Activated naive CD4-positive, alpha-beta T cell treated with anti-CD3 and anti-CD28 coated beads, Interleukin-2, amount 50 U/mL, for 24 hours (primary cell): Measurements from ENCODE around the gene STOML1.

Experiments used
- H3K27ac Mint-ChIP-seq: one replicate; pipeline ENCODE4 v1.8.0; 2021; ENCODE audit warnings: mild to moderate bottlenecking, mixed read lengths
- H3K27me3 Mint-ChIP-seq: one replicate; pipeline ENCODE4 v1.8.0; 2021; ENCODE audit warnings: mixed read lengths
- H3K36me3 Mint-ChIP-seq: one replicate; pipeline ENCODE4 v1.8.0; 2021; ENCODE audit warnings: mixed read lengths
- H3K4me1 Mint-ChIP-seq: one replicate; pipeline ENCODE4 v1.8.0; 2021; ENCODE audit warnings: mixed read lengths
- H3K4me3 Mint-ChIP-seq: one replicate; pipeline ENCODE4 v1.8.0; 2021; ENCODE audit warnings: mild to moderate bottlenecking, mixed read lengths
- H3K9me3 Mint-ChIP-seq: one replicate; pipeline ENCODE4 v1.8.0; 2021; ENCODE audit warnings: mixed read lengths

STOML1 gene

DNA sequence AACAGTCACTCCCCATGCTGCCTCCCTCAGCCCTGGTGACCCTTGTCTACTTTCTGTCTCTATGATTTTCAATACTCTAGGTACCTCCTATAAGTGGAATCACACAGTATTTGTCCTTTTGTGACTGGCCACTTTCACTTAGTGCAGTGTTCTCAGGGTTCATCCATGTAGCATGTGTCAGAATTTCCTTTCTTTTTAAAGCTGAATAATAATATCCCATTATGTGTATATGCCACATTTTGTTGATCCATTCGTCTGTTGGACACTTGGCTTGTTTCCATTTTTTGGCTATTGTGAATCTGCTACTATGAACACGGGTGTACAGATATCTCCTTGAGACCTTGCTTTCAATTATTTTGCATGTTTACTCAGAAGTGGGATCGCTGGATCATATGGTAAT, 36.6 kb upstream of the STOML1 start:
- Mint-ChIP-seq H3K36me3 (no peaks in the 10 kb centered on the region), H3K27ac (no peak overlapping the region), H3K27me3 (no peaks in the 10 kb centered on the region), H3K4me1 (no peaks in the 10 kb centered on the region), H3K9me3 (no peaks in the 10 kb centered on the region), H3K4me3 (no peak overlapping the region)

DNA sequence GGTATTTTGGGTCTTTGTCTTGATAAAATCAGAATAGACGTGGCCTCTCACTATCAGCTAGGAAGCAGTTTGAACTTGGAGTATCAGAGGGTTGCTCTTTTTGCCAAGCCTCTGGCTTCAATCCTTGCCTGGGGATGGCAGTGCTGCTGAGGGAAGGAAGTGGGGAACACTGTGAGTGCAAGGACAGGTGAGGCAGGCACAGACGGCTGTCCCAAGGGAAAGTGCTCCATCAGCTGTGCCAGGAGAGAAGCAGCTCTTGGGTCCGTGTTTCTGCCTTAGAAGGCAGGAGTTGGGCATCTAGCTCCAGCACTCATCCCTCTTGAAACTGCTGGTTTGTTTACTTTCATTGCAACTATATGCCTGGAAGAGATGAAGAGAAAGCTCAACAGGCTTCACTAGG, 35.6 kb upstream of the STOML1 start:
- Mint-ChIP-seq H3K27me3 (no peaks in the 10 kb centered on the region), H3K36me3 (peaks cover 2% of the 10 kb centered on the region), H3K4me1 (no peaks in the 10 kb centered on the region), H3K9me3 (no peaks in the 10 kb centered on the region), H3K4me3 (no peak overlapping the region), H3K27ac (no peak overlapping the region)

DNA sequence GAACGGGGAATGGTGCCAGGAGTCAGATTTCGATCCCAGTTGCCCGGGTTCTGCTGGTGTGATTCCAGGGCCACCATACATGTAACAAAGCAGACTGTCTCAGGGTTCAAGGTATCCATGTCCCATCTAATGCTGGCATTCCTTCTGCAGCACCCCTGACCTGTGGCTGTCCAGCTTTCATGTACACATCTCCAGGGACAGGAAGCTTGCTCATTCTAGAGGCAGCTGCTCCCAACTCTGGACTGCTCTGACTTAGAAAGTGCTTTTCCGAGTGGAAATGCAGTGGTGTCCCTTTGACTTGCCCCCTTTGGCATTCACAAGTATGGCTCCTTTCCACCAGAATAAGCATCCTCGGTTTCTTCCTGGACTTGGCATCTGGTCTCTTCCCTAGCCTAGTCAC, 33.3 kb upstream of the STOML1 start:
- Mint-ChIP-seq H3K9me3 (no peaks in the 10 kb centered on the region), H3K36me3 (peaks cover 6% of the 10 kb centered on the region), H3K27ac (no peak overlapping the region), H3K4me1 (no peaks in the 10 kb centered on the region), H3K27me3 (no peaks in the 10 kb centered on the region), H3K4me3 (no peak overlapping the region)

DNA sequence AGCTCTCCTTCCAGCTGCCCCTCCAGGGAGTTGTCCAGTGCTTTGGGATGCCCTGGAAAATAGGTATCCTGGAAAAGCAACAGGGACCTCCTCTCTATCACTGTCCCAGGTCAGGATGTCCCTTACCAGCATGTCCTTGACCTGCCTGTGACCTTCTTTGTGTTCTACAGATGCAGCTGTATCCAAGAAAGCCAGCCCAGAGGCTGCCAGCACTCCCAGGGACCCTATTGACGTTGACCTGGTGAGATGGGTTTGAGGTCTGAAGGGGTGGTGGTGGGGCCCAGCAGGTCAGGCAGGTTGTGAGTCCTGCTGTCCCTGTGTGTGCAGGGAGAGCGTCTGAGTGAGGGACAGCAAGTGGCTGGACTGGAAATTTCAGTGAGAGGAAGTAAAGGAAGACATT, 32.6 kb upstream of the STOML1 start:
- H3K27ac Mint-ChIP-seq, result no peak overlapping the region
- no peaks in the 10 kb centered on the region for H3K9me3 Mint-ChIP-seq
- H3K27me3 Mint-ChIP-seq, result no peaks in the 10 kb centered on the region
- H3K4me3 Mint-ChIP-seq, result no peak overlapping the region
- peaks cover 3% of the 10 kb centered on the region for H3K4me1 Mint-ChIP-seq
- peaks cover 6% of the 10 kb centered on the region for H3K36me3 Mint-ChIP-seq

DNA sequence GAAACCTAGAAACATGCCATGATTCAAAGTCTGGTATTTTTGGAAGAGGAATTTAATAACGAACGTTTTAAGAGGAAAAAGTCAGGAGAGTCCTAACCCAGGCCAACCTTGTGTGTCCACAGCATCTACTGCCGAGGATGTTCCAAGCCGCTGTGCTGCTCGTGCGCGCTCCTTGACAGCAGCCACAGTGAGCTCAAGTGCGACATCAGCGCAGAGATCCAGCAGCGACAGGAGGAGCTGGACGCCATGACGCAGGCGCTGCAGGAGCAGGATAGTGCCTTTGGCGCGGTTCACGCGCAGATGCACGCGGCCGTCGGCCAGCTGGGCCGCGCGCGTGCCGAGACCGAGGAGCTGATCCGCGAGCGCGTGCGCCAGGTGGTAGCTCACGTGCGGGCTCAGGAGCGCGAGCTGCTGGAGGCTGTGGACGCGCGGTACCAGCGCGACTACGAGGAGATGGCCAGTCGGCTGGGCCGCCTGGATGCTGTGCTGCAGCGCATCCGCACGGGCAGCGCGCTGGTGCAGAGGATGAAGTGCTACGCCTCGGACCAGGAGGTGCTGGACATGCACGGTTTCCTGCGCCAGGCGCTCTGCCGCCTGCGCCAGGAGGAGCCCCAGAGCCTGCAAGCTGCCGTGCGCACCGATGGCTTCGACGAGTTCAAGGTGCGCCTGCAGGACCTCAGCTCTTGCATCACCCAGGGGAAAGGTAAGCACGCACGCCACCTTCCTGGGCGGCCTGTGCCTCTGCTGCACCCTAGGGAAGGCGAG, 30.8 kb upstream of the STOML1 start:
- H3K4me3 Mint-ChIP-seq, result no peak overlapping the region
- H3K36me3 Mint-ChIP-seq, result peaks cover 6% of the 10 kb centered on the region
- H3K27ac Mint-ChIP-seq, result no peak overlapping the region
- peaks cover 5% of the 10 kb centered on the region for H3K4me1 Mint-ChIP-seq
- no peaks in the 10 kb centered on the region for H3K9me3 Mint-ChIP-seq
- H3K27me3 Mint-ChIP-seq, result no peaks in the 10 kb centered on the region

DNA sequence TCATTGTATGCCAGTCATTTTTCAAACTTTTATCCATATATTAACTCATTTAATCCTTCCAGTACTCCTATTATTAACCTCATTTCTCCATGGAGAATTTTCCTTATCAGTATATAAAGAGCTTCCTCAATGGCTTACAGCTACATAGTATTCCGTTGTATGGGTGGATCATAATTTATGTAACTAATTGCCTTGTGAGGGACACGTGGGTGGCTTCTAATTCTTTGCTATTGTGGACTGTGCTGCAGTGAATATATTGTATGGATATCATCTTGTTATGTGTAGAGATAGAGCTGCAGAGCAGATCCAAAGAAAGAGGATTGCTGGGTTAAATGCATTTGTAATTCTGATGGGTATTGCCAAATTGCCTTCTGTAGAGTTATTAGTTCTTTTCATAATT, 27.6 kb upstream of the STOML1 start:
- no peaks in the 10 kb centered on the region for H3K9me3 Mint-ChIP-seq
- no peaks in the 10 kb centered on the region for H3K27me3 Mint-ChIP-seq
- peaks cover 9% of the 10 kb centered on the region for H3K36me3 Mint-ChIP-seq
- no peak overlapping the region for H3K4me3 Mint-ChIP-seq
- peaks cover 19% of the 10 kb centered on the region for H3K4me1 Mint-ChIP-seq
- H3K27ac Mint-ChIP-seq, result peak overlapping the region; percentile 23

DNA sequence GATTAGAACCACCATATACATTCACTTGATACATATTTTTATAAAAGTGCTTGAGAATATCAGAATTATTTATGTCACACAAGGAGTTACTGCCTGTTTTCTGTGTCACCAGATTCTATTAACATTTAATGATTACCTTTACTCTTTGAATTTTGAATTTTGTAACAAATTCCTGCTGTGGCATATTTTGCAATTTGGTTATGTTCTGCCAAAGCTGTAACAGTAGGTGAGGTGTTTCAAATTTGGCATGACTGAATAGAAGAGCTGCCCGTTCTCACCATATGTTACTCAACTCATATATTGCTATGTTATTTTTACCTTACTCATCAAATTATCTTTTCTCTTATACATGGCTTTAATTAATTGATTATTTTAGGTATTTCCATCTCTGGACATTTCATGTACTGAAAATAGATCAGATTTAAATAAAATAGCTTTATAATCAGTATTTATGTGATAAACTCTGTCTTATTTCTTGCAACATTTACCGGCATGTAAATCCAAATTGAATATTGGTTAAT, 21.3 kb upstream of the STOML1 start:
- H3K4me3 Mint-ChIP-seq, result no peak overlapping the region
- peaks cover 45% of the 10 kb centered on the region for H3K4me1 Mint-ChIP-seq
- no peaks in the 10 kb centered on the region for H3K9me3 Mint-ChIP-seq
- no peaks in the 10 kb centered on the region for H3K27me3 Mint-ChIP-seq
- H3K36me3 Mint-ChIP-seq, result peaks cover 14% of the 10 kb centered on the region
- no peak overlapping the region for H3K27ac Mint-ChIP-seq

DNA sequence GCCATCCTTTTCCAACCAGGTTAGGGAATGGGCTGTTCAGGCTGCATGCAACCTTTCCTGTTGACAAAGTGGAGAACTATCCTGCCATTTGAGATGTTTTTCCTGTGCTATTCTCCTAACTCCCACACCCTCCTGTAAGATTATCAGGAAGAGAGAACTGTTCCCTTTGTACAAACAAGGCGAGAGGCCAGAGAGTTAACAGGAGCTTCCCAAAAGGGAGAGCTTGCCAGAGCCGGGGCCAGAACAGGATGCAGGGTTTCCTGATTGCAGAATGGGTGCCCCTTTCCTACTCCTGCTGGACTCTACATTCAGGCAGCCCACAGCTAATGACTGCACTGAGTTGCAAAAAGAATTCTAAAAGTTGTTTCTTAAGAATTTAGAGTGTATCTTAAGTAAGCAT, 19.5 kb upstream of the STOML1 start:
- no peak overlapping the region for H3K4me3 Mint-ChIP-seq
- H3K9me3 Mint-ChIP-seq, result no peaks in the 10 kb centered on the region
- peaks cover 16% of the 10 kb centered on the region for H3K36me3 Mint-ChIP-seq
- H3K27me3 Mint-ChIP-seq, result no peaks in the 10 kb centered on the region
- no peak overlapping the region for H3K27ac Mint-ChIP-seq
- peaks cover 62% of the 10 kb centered on the region for H3K4me1 Mint-ChIP-seq

DNA sequence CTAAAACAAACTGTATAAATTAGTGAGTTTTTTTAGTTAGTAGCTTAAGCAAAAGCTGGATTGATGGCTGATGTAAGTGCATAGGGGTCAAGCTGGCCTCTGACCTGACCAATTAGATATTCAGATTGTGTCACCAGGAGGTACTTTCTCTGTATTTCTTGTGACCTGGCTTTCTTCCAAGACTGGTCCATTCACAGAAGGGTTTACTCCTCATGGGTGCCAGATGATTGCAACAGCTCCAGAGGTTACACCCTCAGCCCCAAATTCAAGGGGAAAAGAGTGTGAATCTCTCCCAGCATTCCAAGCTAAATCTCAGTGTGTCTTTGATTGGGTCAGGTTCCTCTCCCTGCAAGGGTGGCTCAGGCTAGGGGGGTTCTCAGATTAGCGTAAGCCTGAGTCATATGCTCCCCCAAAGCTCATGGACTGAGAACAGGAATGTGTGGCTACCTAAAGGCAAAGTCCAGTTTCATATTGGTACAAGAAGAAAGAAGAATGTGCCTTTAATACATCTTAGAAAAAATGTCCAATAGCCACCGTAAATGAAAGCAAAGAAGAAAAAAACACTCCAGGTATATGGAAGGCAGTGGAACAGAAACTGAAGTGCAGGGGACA, 18.9 kb upstream of the STOML1 start:
- peaks cover 20% of the 10 kb centered on the region for H3K36me3 Mint-ChIP-seq
- no peak overlapping the region for H3K4me3 Mint-ChIP-seq
- peaks cover 65% of the 10 kb centered on the region for H3K4me1 Mint-ChIP-seq
- no peak overlapping the region for H3K27ac Mint-ChIP-seq
- H3K27me3 Mint-ChIP-seq, result no peaks in the 10 kb centered on the region
- no peaks in the 10 kb centered on the region for H3K9me3 Mint-ChIP-seq

DNA sequence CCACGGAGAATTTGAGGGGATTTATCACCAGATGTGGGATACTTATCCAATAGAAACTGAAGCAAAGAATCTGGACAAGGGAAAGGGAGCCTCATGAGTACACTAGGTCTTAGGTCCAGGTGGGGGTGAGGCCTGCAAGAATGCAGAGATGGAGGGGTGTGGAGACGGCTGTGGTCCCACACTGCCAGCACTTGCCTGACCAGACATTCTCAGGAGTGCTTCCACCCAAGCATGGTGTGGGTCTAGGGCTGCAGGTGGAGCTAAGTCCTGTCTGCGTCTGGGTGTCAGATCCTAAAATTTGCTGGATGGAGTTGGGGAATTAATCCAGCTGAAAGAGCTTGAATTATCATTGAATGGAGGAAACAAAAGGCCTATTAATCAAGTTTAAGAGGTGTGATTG, 16.8 kb upstream of the STOML1 start:
- Mint-ChIP-seq H3K27me3 (no peaks in the 10 kb centered on the region), H3K36me3 (peaks cover 22% of the 10 kb centered on the region), H3K9me3 (no peaks in the 10 kb centered on the region), H3K27ac (peak overlapping the region; percentile 17), H3K4me3 (peak overlapping the region; percentile 26), H3K4me1 (peaks cover 58% of the 10 kb centered on the region)

DNA sequence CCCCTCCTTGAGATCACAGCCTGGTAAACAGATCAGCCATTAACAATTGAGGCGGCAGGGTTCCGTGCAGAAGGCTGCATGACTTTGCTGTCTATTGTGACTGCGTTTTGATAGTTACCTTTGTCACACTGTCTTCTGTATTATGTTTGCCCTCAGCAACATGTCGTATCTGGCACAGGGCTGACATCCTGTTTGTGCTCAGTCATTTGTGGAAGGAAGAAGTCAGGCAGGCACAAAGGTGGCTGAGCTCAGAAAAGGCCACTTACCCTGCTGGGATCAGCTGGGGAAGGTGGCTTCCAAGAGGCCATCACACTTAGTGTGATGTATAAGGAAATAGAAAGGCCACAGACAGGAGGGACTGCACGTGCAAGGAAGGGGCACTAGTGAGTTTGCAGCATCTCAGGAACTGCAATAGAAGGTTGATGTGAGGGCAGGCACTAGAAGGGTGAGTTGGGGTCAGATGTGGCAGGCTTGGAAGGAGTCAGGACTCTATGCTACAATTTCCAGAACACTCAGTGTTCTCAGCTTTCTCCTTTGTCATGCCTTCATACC, 15.8 kb upstream of the STOML1 start:
- peaks cover 60% of the 10 kb centered on the region for H3K4me1 Mint-ChIP-seq
- no peaks in the 10 kb centered on the region for H3K27me3 Mint-ChIP-seq
- H3K27ac Mint-ChIP-seq, result peak overlapping the region; percentile 92
- peaks cover 25% of the 10 kb centered on the region for H3K36me3 Mint-ChIP-seq
- H3K4me3 Mint-ChIP-seq, result peak overlapping the region; percentile 69
- H3K9me3 Mint-ChIP-seq, result peaks cover 5% of the 10 kb centered on the region

DNA sequence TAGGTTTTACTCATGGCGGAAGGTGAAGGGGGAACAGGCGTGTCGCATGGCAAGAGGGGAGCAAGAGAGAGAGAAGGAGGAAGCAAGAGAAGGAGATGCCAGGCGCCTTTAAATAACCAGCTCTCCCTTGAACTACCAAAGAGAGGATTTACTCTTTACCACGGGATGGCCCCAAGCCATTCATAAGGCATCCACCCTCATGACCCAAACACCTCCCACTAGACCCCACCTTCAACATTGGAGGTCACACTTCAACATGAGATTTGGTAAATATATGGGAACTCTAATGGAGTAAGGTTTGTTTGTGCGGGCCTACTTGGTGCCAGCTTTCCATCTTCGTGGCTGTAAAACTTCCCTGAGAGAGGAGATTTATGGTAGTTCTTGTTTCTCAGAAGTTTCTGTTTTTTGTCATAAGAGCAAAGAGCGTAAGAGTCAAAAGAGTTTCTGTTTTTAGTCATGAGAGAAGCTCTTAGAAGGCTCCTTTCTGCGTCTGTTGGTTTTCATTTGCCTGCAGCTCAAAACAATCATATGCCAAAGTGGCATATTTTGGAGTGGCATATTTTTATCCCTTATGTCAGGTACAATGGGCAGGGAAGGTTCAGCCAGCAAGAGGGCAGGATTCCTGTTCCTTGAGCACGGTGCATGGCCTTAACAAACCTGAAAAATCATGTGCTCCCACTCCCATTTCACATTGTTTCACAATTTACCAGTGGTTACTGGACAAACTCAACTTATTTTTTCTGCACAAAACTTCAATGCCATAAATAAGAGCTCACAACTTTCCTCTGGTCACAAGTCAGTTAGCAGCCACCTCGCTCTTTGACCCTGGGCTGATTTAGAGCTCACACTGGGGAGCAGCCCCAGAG, 14.9 kb upstream of the STOML1 start:
- peaks cover 5% of the 10 kb centered on the region for H3K9me3 Mint-ChIP-seq
- H3K4me1 Mint-ChIP-seq, result peaks cover 60% of the 10 kb centered on the region
- H3K27me3 Mint-ChIP-seq, result no peaks in the 10 kb centered on the region
- H3K36me3 Mint-ChIP-seq, result peaks cover 23% of the 10 kb centered on the region
- H3K27ac Mint-ChIP-seq, result peak overlapping the region; percentile 92
- peak overlapping the region; percentile 69 for H3K4me3 Mint-ChIP-seq

DNA sequence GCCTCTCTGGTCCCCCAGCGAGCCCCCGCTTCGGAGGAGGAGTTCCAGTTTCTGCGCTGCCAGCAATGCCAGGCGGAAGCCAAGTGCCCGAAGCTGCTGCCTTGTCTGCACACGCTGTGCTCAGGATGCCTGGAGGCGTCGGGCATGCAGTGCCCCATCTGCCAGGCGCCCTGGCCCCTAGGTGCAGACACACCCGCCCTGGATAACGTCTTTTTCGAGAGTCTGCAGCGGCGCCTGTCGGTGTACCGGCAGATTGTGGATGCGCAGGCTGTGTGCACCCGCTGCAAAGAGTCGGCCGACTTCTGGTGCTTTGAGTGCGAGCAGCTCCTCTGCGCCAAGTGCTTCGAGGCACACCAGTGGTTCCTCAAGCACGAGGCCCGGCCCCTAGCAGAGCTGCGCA, 5.9 kb upstream of the STOML1 start:
- Mint-ChIP-seq H3K9me3 (no peaks in the 10 kb centered on the region), H3K36me3 (peaks cover 5% of the 10 kb centered on the region), H3K27ac (no peak overlapping the region), H3K4me3 (no peak overlapping the region), H3K4me1 (peaks cover 68% of the 10 kb centered on the region), H3K27me3 (no peaks in the 10 kb centered on the region)

DNA sequence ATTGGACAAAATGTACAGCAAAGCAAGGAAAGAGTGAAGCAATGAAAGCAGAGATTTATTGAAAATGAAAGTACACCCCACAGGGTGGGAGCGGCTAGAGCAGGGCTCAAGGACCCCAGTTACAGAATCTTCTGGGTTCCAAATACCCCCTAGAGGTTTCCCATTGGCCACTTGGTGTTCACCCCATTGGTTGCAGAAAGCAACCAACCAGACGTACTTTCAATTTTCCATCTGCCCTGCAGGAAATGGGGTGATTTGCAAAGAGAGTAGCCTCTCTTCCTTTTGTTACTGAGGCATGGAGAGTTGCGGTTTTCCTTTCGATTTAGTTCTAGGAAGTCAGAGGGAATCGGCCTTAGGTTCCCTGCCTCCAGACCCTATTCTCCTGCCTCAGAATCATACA, 4.8 kb upstream of the STOML1 start:
- Mint-ChIP-seq H3K27me3 (no peaks in the 10 kb centered on the region), H3K9me3 (no peaks in the 10 kb centered on the region), H3K36me3 (peaks cover 3% of the 10 kb centered on the region), H3K4me3 (peak overlapping the region; percentile 97), H3K4me1 (peaks cover 76% of the 10 kb centered on the region), H3K27ac (peak overlapping the region; percentile 88)

DNA sequence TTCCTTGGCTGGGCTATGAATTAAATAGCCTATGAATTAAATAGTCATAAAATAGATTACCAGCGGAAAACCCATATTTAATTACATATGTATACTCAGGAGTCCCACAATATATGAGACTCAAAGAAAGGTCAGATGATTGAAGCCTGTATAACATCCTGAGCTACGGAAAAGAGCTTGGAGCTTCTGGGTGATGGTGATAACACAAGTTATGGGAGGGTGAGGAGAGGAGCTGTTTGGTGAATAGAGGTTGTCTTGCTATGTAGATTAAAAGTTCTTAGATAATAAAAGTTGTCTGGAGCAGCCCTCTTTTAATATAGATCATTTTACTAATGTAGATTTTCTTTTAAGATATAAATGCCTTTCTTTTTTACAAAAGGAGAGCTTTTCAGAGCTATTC, 4.2 kb upstream of the STOML1 start:
- Mint-ChIP-seq H3K4me3 (peak overlapping the region; percentile 97), H3K27ac (peak overlapping the region; percentile 89), H3K9me3 (no peaks in the 10 kb centered on the region), H3K27me3 (no peaks in the 10 kb centered on the region), H3K36me3 (peaks cover 3% of the 10 kb centered on the region), H3K4me1 (peaks cover 74% of the 10 kb centered on the region)
